MG63 (cell line): Measurements from ENCODE around the gene PRKG1. TPM values are rescaled to one million over a fixed set of nuclear protein-coding genes. Genes with fewer than 3 reads are reported as not detected.

Experiments
- DNase-seq: peaks from one replicate; pipeline ENCODE4 v3.0.0-alpha.2; 2020
- H3K27me3 ChIP-seq: fragments of 250-450 bp; sonication (Bioruptor Pico); 2 replicates; pipeline ENCODE4 v1.5.1; 2020; ENCODE audit warnings: mild to moderate bottlenecking, moderate library complexity
- H3K36me3 ChIP-seq: fragments of 250-450 bp; sonication (Bioruptor Pico); 2 replicates; pipeline ENCODE4 v1.5.1; 2020; ENCODE audit warnings: mild to moderate bottlenecking, moderate library complexity
- H3K4me3 ChIP-seq: fragments of 250-450 bp; sonication (Bioruptor Pico); 2 replicates; pipeline ENCODE4 v1.5.1; 2020; ENCODE audit warnings: mild to moderate bottlenecking, moderate library complexity
- H3K9me3 ChIP-seq: fragments of 250-450 bp; sonication (Bioruptor Pico); 2 replicates; pipeline ENCODE4 v1.5.1; 2020; ENCODE audit warnings: mild to moderate bottlenecking, moderate library complexity
- total RNA-seq: library from RNA; depleted of rRNA; stranded (reverse); fragments of >200 nt; shearing (Covaris generic); gene quantifications from 2 replicates; pipeline ENCODE4 v1.2.3, GENCODE V29; 2014; ENCODE audit warnings: low replicate concordance

PRKG1 gene
- total RNA-seq, 1 experiment from 2014 or later, result 3.9 TPM

- Histone ChIP-seq H3K36me3 (no peaks in the 10 kb centered on the region), H3K9me3 (no peaks in the 10 kb centered on the region), H3K27me3 (no peaks in the 10 kb centered on the region), H3K4me3 (no peak overlapping the region)
- DNase-seq, result no peak
Measured at GRCh38 chr10:51760864-51761640, 686.8 kb downstream of the PRKG1 start.

DNA sequence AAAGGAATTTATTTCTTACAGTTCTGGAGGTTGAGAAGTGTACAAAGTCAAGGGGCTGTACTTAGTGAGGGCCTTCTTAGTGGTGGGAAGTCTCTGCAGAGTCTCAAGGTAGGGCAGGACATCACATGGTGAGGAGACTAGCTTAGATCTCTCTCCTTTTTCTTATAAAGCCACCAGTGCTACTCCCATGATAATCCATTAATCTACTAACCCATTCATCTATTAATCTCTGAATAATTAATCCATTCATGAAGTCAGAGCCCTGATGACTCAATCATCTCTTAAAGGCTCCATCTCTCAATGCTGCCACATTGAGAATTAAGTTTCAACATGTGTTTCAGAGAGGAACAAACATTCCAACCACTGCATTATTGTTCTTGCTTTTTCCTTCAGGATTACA, 689.5 kb downstream of the PRKG1 start:
- H3K36me3 ChIP-seq, result no peaks in the 10 kb centered on the region
- no peak for DNase-seq
- no peak overlapping the region for H3K4me3 ChIP-seq
- H3K9me3 ChIP-seq, result no peaks in the 10 kb centered on the region; the same call in 1 of the 2 replicates
- no peaks in the 10 kb centered on the region for H3K27me3 ChIP-seq

DNA sequence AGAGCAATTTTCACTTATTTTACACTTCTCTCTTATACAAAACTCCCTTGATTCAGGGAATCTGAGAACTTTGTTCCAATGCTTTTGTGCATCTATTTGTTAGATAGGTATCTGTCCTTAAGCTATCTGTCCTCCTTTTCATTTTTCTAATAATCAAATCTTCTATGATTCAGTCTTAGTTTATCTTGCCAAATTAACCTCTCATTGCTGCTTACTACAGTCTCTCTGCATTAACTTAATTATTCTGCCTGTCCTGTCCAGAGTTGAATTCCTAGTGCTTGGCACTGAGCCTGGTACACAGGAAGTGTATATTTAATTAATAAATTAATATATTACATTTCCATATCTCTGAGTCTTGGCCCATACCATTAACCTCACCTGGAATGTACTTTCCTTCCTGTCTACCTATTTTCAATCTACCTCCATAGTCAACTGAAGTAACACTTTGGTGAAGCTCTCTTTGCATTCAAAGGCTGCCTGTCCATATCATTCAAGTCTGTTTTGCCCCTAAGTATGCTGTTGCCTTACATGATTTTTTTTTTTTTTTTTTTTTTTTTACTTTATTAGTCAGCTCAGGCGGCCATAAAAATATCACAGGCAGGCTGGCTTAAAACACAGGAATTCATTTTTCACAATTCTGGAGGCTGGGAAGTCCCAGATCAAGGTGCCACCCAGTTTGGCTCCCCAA, 691.1 kb downstream of the PRKG1 start:
- no peak for DNase-seq
- Histone ChIP-seq H3K27me3 (no peaks in the 10 kb centered on the region), H3K36me3 (no peaks in the 10 kb centered on the region), H3K4me3 (no peak overlapping the region), H3K9me3 (no peaks in the 10 kb centered on the region; the same call in 1 of the 2 replicates)

GRCh38 chr10:51766423-51767102, 692.3 kb downstream of the PRKG1 start:
- Histone ChIP-seq H3K27me3 (no peaks in the 10 kb centered on the region), H3K36me3 (no peaks in the 10 kb centered on the region), H3K4me3 (no peak overlapping the region), H3K9me3 (no peaks in the 10 kb centered on the region; the same call in 1 of the 2 replicates)
- DNase-seq, result no peak

GRCh38 chr10:51767103-51767763, 692.9 kb downstream of the PRKG1 start:
- no peak for DNase-seq
- Histone ChIP-seq H3K9me3 (no peaks in the 10 kb centered on the region; the same call in 1 of the 2 replicates), H3K4me3 (no peak overlapping the region), H3K36me3 (no peaks in the 10 kb centered on the region), H3K27me3 (no peaks in the 10 kb centered on the region)

GRCh38 chr10:51768886-51769465, 694.7 kb downstream of the PRKG1 start:
- Histone ChIP-seq H3K27me3 (no peaks in the 10 kb centered on the region), H3K9me3 (no peaks in the 10 kb centered on the region; the same call in 1 of the 2 replicates), H3K4me3 (no peak overlapping the region), H3K36me3 (no peaks in the 10 kb centered on the region)
- DNase-seq, result no peak

- no peaks in the 10 kb centered on the region; the same call in 1 of the 2 replicates for H3K9me3 ChIP-seq
- no peak overlapping the region for H3K4me3 ChIP-seq
- DNase-seq, result no peak
- H3K27me3 ChIP-seq, result no peaks in the 10 kb centered on the region
- H3K36me3 ChIP-seq, result no peaks in the 10 kb centered on the region
Measured at GRCh38 chr10:51770709-51771108, 696.4 kb downstream of the PRKG1 start.

- no peak for DNase-seq
- no peaks in the 10 kb centered on the region for H3K27me3 ChIP-seq
- H3K4me3 ChIP-seq, result no peak overlapping the region
- no peaks in the 10 kb centered on the region for H3K36me3 ChIP-seq
- H3K9me3 ChIP-seq, result no peaks in the 10 kb centered on the region
Measured at GRCh38 chr10:51772387-51772786, 698.1 kb downstream of the PRKG1 start.

DNA sequence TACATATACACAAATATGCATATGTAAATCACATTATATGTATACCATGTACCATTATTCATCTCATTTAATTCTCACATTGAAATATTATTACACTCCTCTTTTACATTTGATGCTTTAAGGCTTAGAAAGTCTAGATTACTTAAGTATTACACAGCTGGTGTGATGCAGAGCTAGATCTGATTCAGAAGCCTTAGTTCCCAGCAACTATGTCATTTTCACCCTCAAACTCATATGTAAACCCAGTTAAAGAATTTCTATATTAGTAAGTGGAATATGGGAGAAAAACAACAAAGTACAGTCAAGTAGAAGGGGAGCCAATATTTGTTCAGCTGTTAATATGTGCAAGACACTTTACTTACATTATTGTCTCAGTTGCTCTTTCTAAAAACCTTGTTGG, 699.4 kb downstream of the PRKG1 start:
- Histone ChIP-seq H3K27me3 (no peaks in the 10 kb centered on the region), H3K4me3 (no peak overlapping the region), H3K9me3 (no peaks in the 10 kb centered on the region), H3K36me3 (no peaks in the 10 kb centered on the region)
- DNase-seq, result no peak

- H3K27me3 ChIP-seq, result no peaks in the 10 kb centered on the region
- no peaks in the 10 kb centered on the region for H3K36me3 ChIP-seq
- H3K4me3 ChIP-seq, result no peak overlapping the region
- no peak for DNase-seq
- H3K9me3 ChIP-seq, result no peaks in the 10 kb centered on the region
Measured at GRCh38 chr10:51783941-51784340, 709.7 kb downstream of the PRKG1 start.

DNA sequence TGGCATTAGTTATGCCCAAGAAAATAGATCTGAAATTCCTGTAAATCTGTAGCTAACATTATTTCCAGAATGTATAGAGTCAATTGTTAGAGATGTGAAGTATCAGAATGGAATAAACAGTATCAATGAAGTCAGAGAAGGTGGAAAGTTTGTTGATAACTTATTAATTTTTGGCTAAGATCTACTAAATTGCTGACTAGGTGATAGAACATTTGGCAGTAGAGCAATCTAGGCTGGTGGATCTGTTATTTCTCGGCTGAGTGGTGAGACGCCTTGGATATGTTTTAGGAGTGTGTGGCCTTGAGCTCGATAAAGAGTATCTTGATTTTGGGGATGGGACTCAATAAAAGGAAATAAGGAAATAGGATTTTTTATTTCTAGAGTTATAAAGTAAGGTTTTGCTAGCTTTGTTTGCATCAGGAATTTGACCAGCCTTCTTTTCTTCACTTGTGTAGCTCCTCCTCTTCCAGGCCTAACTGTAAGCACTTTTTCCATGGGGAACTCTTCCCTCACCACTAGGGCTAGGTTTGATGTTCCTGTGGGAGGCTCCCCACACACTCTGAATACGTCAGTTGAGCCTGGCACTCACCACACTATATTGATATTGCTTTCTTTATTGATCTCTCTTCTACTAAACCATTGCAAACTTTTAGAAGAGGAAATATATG, 711.9 kb downstream of the PRKG1 start:
- no peak for DNase-seq
- no peaks in the 10 kb centered on the region for H3K36me3 ChIP-seq
- H3K27me3 ChIP-seq, result no peaks in the 10 kb centered on the region
- peaks cover 2% of the 10 kb centered on the region; the same call in 1 of the 2 replicates for H3K9me3 ChIP-seq
- H3K4me3 ChIP-seq, result no peak overlapping the region

DNA sequence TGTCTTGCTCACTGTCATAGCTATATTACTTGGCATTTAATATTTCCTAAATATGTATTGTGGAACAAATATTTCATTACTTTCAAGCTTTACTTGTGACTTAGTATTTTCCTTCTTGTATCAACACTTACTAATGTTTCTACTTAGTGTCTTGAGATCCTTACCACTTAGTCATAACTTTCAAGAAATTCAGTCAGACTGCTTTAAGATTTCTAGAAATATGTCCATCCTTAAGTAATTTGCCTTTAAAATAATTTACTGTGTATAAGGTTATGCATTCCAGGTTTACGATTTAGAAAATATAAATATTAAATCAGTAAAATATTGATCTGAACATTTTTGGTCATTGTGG, 712.4 kb downstream of the PRKG1 start:
- H3K9me3 ChIP-seq, result peaks cover 2% of the 10 kb centered on the region; the same call in 1 of the 2 replicates
- no peaks in the 10 kb centered on the region for H3K27me3 ChIP-seq
- no peaks in the 10 kb centered on the region for H3K36me3 ChIP-seq
- DNase-seq, result no peak
- no peak overlapping the region for H3K4me3 ChIP-seq

DNA sequence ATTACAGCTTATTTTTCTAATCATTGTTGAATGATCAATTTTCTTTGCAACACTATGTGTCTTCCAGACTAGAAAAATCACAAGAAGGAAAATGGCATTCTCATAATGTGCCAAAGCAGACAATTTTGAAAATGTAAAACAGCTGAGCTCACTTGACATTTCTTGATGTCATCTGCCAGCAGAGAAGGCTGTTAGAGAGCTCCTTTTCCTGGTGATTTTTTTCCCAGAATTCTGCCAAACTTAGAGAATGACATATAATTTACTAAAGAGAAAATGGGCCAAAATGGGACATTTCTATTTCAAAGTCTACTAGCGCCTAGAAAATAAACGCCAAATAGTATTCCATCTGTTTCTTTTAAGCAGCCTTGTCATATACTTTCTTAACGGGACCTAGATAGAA, 714.0 kb downstream of the PRKG1 start:
- Histone ChIP-seq H3K36me3 (no peaks in the 10 kb centered on the region), H3K9me3 (peaks cover 6% of the 10 kb centered on the region), H3K4me3 (no peak overlapping the region), H3K27me3 (no peaks in the 10 kb centered on the region)
- DNase-seq, result no peak

DNA sequence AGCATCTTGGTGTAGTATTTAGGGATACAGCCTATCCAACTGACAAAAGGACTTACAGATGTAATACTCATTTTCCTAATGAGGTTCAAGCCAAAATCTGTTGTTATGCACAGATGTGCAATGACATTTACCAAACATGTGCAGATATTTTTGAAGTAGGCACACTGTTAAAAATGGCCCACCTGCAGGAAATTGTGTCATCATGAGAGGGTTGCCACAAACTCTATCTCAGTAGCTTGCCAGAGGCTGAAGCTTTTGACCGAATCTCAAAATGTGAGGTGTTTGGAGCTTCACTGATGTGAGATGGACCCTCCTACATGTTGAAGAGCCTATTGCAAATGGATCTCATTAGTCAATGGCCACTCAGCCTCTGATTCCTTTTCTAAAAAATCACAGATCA, 714.8 kb downstream of the PRKG1 start:
- Histone ChIP-seq H3K4me3 (no peak overlapping the region), H3K27me3 (no peaks in the 10 kb centered on the region), H3K9me3 (peaks cover 10% of the 10 kb centered on the region), H3K36me3 (no peaks in the 10 kb centered on the region)
- no peak for DNase-seq

GRCh38 chr10:51789903-51790302, 715.6 kb downstream of the PRKG1 start:
- DNase-seq, result no peak
- H3K9me3 ChIP-seq, result peaks cover 10% of the 10 kb centered on the region

GRCh38 chr10:51792678-51793077, 718.4 kb downstream of the PRKG1 start:
- H3K4me3 ChIP-seq, result no peak overlapping the region
- H3K27me3 ChIP-seq, result no peaks in the 10 kb centered on the region
- peaks cover 10% of the 10 kb centered on the region for H3K9me3 ChIP-seq
- no peak for DNase-seq
- H3K36me3 ChIP-seq, result no peaks in the 10 kb centered on the region

More at GRCh38 chr10:51789903-51790302, 715.6 kb downstream of the PRKG1 start:
- Histone ChIP-seq H3K27me3 (no peaks in the 10 kb centered on the region), H3K36me3 (no peaks in the 10 kb centered on the region), H3K4me3 (no peak overlapping the region)
